Glutamatergic neuron (in vitro differentiated cells): ENCODE data around the gene HS3ST6. TPM values are rescaled to one million over a fixed set of nuclear protein-coding genes. Genes with fewer than 3 reads are reported as not detected.

Experiments used
- DNase-seq: peaks from one replicate; pipeline ENCODE4 v3.0.0; 2022
- H3K27ac Mint-ChIP-seq: one replicate; pipeline ENCODE4 v1.8.0; 2020; ENCODE audit warnings: mild to moderate bottlenecking, mixed read lengths, inconsistent platforms; ENCODE audit not compliant: unreplicated experiment
- H3K27me3 Mint-ChIP-seq: one replicate; pipeline ENCODE4 v1.8.0; 2020; ENCODE audit warnings: mild to moderate bottlenecking, moderate library complexity, mixed read lengths, inconsistent platforms; ENCODE audit not compliant: unreplicated experiment
- H3K36me3 Mint-ChIP-seq: one replicate; pipeline ENCODE4 v1.8.0; 2020; ENCODE audit warnings: mild to moderate bottlenecking, mixed read lengths, inconsistent platforms; ENCODE audit not compliant: unreplicated experiment
- H3K4me1 Mint-ChIP-seq: one replicate; pipeline ENCODE4 v1.8.0; 2020; ENCODE audit warnings: mild to moderate bottlenecking, low read depth, mixed read lengths, inconsistent platforms; ENCODE audit not compliant: unreplicated experiment
- H3K4me3 Mint-ChIP-seq: one replicate; pipeline ENCODE4 v1.8.0; 2020; ENCODE audit warnings: mild to moderate bottlenecking, mixed read lengths, inconsistent platforms; ENCODE audit not compliant: unreplicated experiment
- H3K9me3 Mint-ChIP-seq: one replicate; pipeline ENCODE4 v1.8.0; 2020; ENCODE audit warnings: mild to moderate bottlenecking, moderate library complexity, mixed read lengths, inconsistent platforms; ENCODE audit not compliant: unreplicated experiment
- CTCF ChIP-seq: fragments of 200-600 bp; sonication (generic); IDR thresholded peaks from one replicate; pipeline ENCODE4 v1.5.0; 2021; ENCODE audit not compliant: partially characterized antibody, unreplicated experiment
- total RNA-seq: library from RNA; stranded (reverse); fragmentation: NEBNext Ultra II Directional; extraction: Animal tissue kit (Norgen Biotek cat#: 25700); gene quantifications from one replicate; pipeline ENCODE4 v1.2.1, GENCODE V29; 2021; ENCODE audit not compliant: unreplicated experiment

The HS3ST6 gene
- total RNA-seq, 1 donor from 2014 or later, result 7.8 TPM

- H3K36me3 Mint-ChIP-seq, result no peaks in the 10 kb centered on the region
- peaks cover 3% of the 10 kb centered on the region for H3K9me3 Mint-ChIP-seq
- no peak overlapping the region for H3K27ac Mint-ChIP-seq
- no peak for TF ChIP-seq CTCF
- no peak overlapping the region for H3K4me3 Mint-ChIP-seq
- peaks cover 2% of the 10 kb centered on the region for H3K4me1 Mint-ChIP-seq
- DNase-seq, result no peak
- H3K27me3 Mint-ChIP-seq, result peaks cover 5% of the 10 kb centered on the region
Measured at GRCh38 chr16:1950559-1950958, 32.3 kb upstream of the HS3ST6 start.

- DNase-seq, result no peak
- H3K36me3 Mint-ChIP-seq, result no peaks in the 10 kb centered on the region
- peaks cover 3% of the 10 kb centered on the region for H3K9me3 Mint-ChIP-seq
- H3K27me3 Mint-ChIP-seq, result peaks cover 5% of the 10 kb centered on the region
- H3K27ac Mint-ChIP-seq, result no peak overlapping the region
- H3K4me3 Mint-ChIP-seq, result no peak overlapping the region
- no peak for TF ChIP-seq CTCF
- H3K4me1 Mint-ChIP-seq, result peaks cover 2% of the 10 kb centered on the region
Measured at GRCh38 chr16:1950047-1950446, 31.8 kb upstream of the HS3ST6 start.

- Mint-ChIP-seq H3K27ac (no peak overlapping the region), H3K4me1 (peaks cover 2% of the 10 kb centered on the region), H3K4me3 (no peak overlapping the region), H3K9me3 (peaks cover 3% of the 10 kb centered on the region), H3K36me3 (no peaks in the 10 kb centered on the region), H3K27me3 (peaks cover 5% of the 10 kb centered on the region)
- DNase-seq, result no peak
- TF ChIP-seq CTCF, result no peak
Measured at GRCh38 chr16:1949507-1949906, 31.3 kb upstream of the HS3ST6 start.

- H3K27me3 Mint-ChIP-seq, result peaks cover 3% of the 10 kb centered on the region
- no peak overlapping the region for H3K27ac Mint-ChIP-seq
- H3K36me3 Mint-ChIP-seq, result no peaks in the 10 kb centered on the region
Measured at GRCh38 chr16:1947369-1947670, 29.1 kb upstream of the HS3ST6 start.

More at GRCh38 chr16:1947369-1947670, 29.1 kb upstream of the HS3ST6 start:
- Mint-ChIP-seq H3K4me1 (peaks cover 2% of the 10 kb centered on the region), H3K4me3 (no peak overlapping the region), H3K9me3 (peaks cover 3% of the 10 kb centered on the region)
- TF ChIP-seq CTCF, result no peak
- no peak for DNase-seq
